GM23338 (cell line): ENCODE data around the gene APH1A. TPM values are rescaled to one million over a fixed set of nuclear protein-coding genes. Genes with fewer than 3 reads are reported as not detected.

Experiments
- ATAC-seq: fragments of 200-7000 bp; cut with Tn5 transposase; 3 replicates; pipeline ENCODE4 v1.9.1; 2020
- DNase-seq: peaks from one replicate; pipeline ENCODE4 v3.0.0-alpha.2; 2015; ENCODE audit warnings: low spot score
- H2AFZ ChIP-seq: fragments of 200-600 bp; sonication (generic); 2 replicates; pipeline ENCODE4 v1.8.0; 2016; ENCODE audit warnings: antibody characterized with exemption, mild to moderate bottlenecking, moderate library complexity
- H3F3A ChIP-seq: fragments of 200-600 bp; sonication (generic); replicated peaks from 2 replicates; pipeline ENCODE4 v1.8.0; 2017; ENCODE audit warnings: antibody characterized with exemption, mixed run types, low read depth
- H3K27ac ChIP-seq: fragments of 200-600 bp; sonication (generic); 2 replicates; pipeline ENCODE4 v1.6.1; 2016; ENCODE audit warnings: low read depth
- H3K27me3 ChIP-seq: fragments of 200-600 bp; sonication (generic); 2 replicates; pipeline ENCODE4 v1.8.0; 2016; ENCODE audit warnings: mild to moderate bottlenecking, mixed run types, moderate library complexity; ENCODE audit not compliant: insufficient read depth
- H3K36me3 ChIP-seq: fragments of 200-600 bp; sonication (generic); 2 replicates; pipeline ENCODE4 v1.8.0; 2016; ENCODE audit warnings: mild to moderate bottlenecking; ENCODE audit not compliant: insufficient read depth
- H3K4me1 ChIP-seq: fragments of 200-600 bp; sonication (generic); 2 replicates; pipeline ENCODE4 v1.8.0; 2016; ENCODE audit warnings: mild to moderate bottlenecking, moderate library complexity; ENCODE audit not compliant: insufficient read depth
- H3K4me2 ChIP-seq: fragments of 200-600 bp; sonication (generic); 2 replicates; pipeline ENCODE4 v1.7.1; 2017; ENCODE audit warnings: mixed run types
- H3K4me3 ChIP-seq: fragments of 200-600 bp; sonication (generic); 2 replicates; pipeline ENCODE4 v1.6.1; 2016; ENCODE audit warnings: mixed run types
- H3K79me2 ChIP-seq: fragments of 200-600 bp; sonication (generic); replicated peaks from 2 replicates; pipeline ENCODE4 v1.8.0; 2017; ENCODE audit warnings: mild to moderate bottlenecking; ENCODE audit not compliant: insufficient read depth
- H3K9me2 ChIP-seq: fragments of 200-600 bp; sonication (generic); 2 replicates; pipeline ENCODE4 v1.8.0; 2017; ENCODE audit not compliant: insufficient read depth
- H4K20me1 ChIP-seq: fragments of 200-600 bp; sonication (generic); replicated peaks from 2 replicates; pipeline ENCODE4 v1.8.0; 2017; ENCODE audit warnings: mild to moderate bottlenecking; ENCODE audit not compliant: insufficient read depth
- H3K27ac Mint-ChIP-seq: 2 replicates; pipeline ENCODE4 v1.8.0; 2020; ENCODE audit warnings: inconsistent platforms, mild to moderate bottlenecking, moderate library complexity, mixed read lengths
- H3K27me3 Mint-ChIP-seq: 3 replicates; pipeline ENCODE4 v1.8.0; 2022; ENCODE audit warnings: low read depth, mild to moderate bottlenecking, moderate library complexity, mixed read lengths, inconsistent platforms; ENCODE audit not compliant: insufficient read depth, poor library complexity
- H3K36me3 Mint-ChIP-seq: 3 replicates; pipeline ENCODE4 v1.8.0; 2021; ENCODE audit warnings: low read depth, mild to moderate bottlenecking, inconsistent platforms, moderate library complexity, mixed read lengths
- H3K4me1 Mint-ChIP-seq: 3 replicates; pipeline ENCODE4 v1.8.0; 2020; ENCODE audit warnings: mild to moderate bottlenecking, inconsistent platforms, mixed read lengths
- H3K4me3 Mint-ChIP-seq: 3 replicates; pipeline ENCODE4 v1.8.0; 2021; ENCODE audit warnings: moderate library complexity, mild to moderate bottlenecking, inconsistent platforms, mixed read lengths
- H3K9me3 Mint-ChIP-seq: 3 replicates; pipeline ENCODE4 v1.8.0; 2020; ENCODE audit warnings: moderate library complexity, mild to moderate bottlenecking, inconsistent platforms, mixed read lengths
- CREB1 ChIP-seq: fragments of 250-450 bp; sonication (Bioruptor Pico); IDR thresholded peaks from 2 replicates; pipeline ENCODE4 v1.5.0; 2020; ENCODE audit warnings: low read depth, mild to moderate bottlenecking, moderate library complexity
- CTCF ChIP-seq, 2 experiments: fragments of 200-600 bp in 1 of 2; sonication (generic) in 1 of 2; conservative IDR thresholded peaks; 2 replicates each; pipeline versions ENCODE4 v1.5.1 to v1.6.1; 2016 to 2017; ENCODE audit warnings: antibody characterized with exemption in 2 of 2, low read depth in 2 of 2, mild to moderate bottlenecking in 2 of 2, moderate library complexity in 1 of 2
- ETS1 ChIP-seq: IDR thresholded peaks from 2 replicates; pipeline ENCODE4 v1.6.1; 2016; ENCODE audit warnings: antibody characterized with exemption
- EZH2phosphoT487 ChIP-seq: fragments of 200-600 bp; sonication (generic); IDR thresholded peaks from one replicate; pipeline ENCODE4 v1.8.1; 2018; ENCODE audit warnings: antibody characterized with exemption; ENCODE audit not compliant: unreplicated experiment
- NANOG ChIP-seq: IDR thresholded peaks from 2 replicates; pipeline ENCODE4 v1.6.1; 2016; ENCODE audit warnings: antibody characterized with exemption, borderline replicate concordance
- POLR2AphosphoS5 ChIP-seq: IDR thresholded peaks from 2 replicates; pipeline ENCODE4 v1.6.1; 2016; ENCODE audit warnings: antibody characterized with exemption, low read depth
- REST ChIP-seq: IDR thresholded peaks from one replicate; pipeline ENCODE4 v1.6.1; 2018; ENCODE audit warnings: antibody characterized with exemption; ENCODE audit not compliant: unreplicated experiment
- ZNF114 ChIP-seq: fragments of 250-450 bp; sonication (Bioruptor Pico); IDR thresholded peaks from 2 replicates; pipeline ENCODE4 v1.5.0; 2020; ENCODE audit warnings: mild to moderate bottlenecking, moderate library complexity
- ZNF331 ChIP-seq: fragments of 250-450 bp; sonication (Bioruptor Pico); IDR thresholded peaks from 2 replicates; pipeline ENCODE4 v1.5.0; 2020; ENCODE audit warnings: low read depth, mild to moderate bottlenecking, moderate library complexity
- polyA plus RNA-seq: library from polyadenylated mRNA; unstranded; fragments of >200 nt; fragmentation: Nextera tagmentation; extraction: Ambion mirVana; gene quantifications from 2 replicates; pipeline ENCODE4 v1.2.1, GENCODE V29; 2016
- total RNA-seq: library from RNA; depleted of rRNA; stranded (reverse); fragments of >200 nt; shearing (Covaris generic); gene quantifications from 2 replicates; pipeline ENCODE4 v1.2.3, GENCODE V29; 2014

The APH1A gene
- total and polyA plus RNA-seq, 2 experiments from 2014 or later = 17.7 to 82.7 TPM

GRCh38 chr1:150273311-150273710, 4.5 kb upstream of the APH1A start (continued):
- TF ChIP-seq CTCF (conservative IDR thresholded peaks at IDR 0.05; ENCODE audit: low read depth in 2 of 2) (no peak), CREB1 (CRISPR knock-in tag) (no peak)

GRCh38 chr1:150271291-150271959, 2.6 kb upstream of the APH1A start:
- Histone ChIP-seq H2AFZ (no peak overlapping the region), H3K9me2 (no peaks in the 10 kb centered on the region), H3K36me3 (peaks cover 5% of the 10 kb centered on the region; the same call in 1 of the 2 replicates), H3K27ac (0 out of 2 replicates have a peak overlapping the region, but pooled peaks have one; percentile 65), H3K27me3 (no peaks in the 10 kb centered on the region), H4K20me1 (no peaks in the 10 kb centered on the region), H3K4me1 (peaks cover 31% of the 10 kb centered on the region), H3K4me2 (no peak overlapping the region), H3K4me3 (peak overlapping the region; percentile 51; the same call in 1 of the 2 replicates), H3K79me2 (peaks cover 18% of the 10 kb centered on the region), H3F3A (peaks cover 10% of the 10 kb centered on the region; the same call in 1 of the 2 replicates)
- DNase-seq = no peak
- peaks cover 30% of the 10 kb centered on the region for H3K27me3 Mint-ChIP-seq
- H3K4me3 Mint-ChIP-seq = peak overlapping the region; percentile 70
- peaks cover 42% of the 10 kb centered on the region for H3K4me1 Mint-ChIP-seq
- H3K27ac Mint-ChIP-seq = peak overlapping the region; percentile 92
- ATAC-seq = no peak
- H3K9me3 Mint-ChIP-seq = no peaks in the 10 kb centered on the region; the same call in 1 of the 3 replicates
- H3K36me3 Mint-ChIP-seq = peaks cover 20% of the 10 kb centered on the region
- TF ChIP-seq ETS1 = no peak
- TF ChIP-seq ZNF331 (CRISPR knock-in tag) = no peak
- TF ChIP-seq POLR2AphosphoS5 = no peak
- no peak for TF ChIP-seq EZH2phosphoT487
- no peak for TF ChIP-seq CTCF (conservative IDR thresholded peaks at IDR 0.05; ENCODE audit: low read depth in 2 of 2)
- no peak for TF ChIP-seq CREB1 (CRISPR knock-in tag)
- no peak for TF ChIP-seq ZNF114 (CRISPR knock-in tag)
- no peak for TF ChIP-seq NANOG
- TF ChIP-seq REST = no peak
